ENCODE results near the gene DRC1. TPM values are rescaled to one million over a fixed set of nuclear protein-coding genes. Genes with fewer than 3 reads are reported as not detected.

Gene DRC1
- total RNA-seq, 1 experiment from 2014 or later = 0.18 TPM

DNA sequence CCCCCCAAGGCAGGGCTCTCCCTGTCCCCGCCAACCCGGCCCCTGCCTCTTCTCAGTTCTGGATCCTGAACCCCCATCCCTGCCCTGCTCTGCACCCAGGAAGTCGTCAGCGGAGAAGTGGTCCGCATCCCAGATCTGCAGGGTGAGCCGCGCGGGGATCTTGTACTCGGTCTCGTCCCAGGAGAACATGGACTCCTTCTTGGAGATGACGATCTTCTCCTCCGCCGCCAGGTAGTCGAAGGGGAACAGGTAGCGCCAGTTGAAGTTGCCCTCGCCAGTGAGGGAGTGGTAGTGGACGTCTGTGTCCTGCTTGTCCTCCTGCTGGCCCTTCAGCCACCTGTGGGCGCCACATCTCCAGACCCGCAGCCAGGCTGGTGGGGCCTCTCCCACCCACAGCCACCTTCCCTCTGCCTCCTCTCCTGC lies 59.9 kb downstream of the DRC1 start:
- no peak overlapping the region for H3K4me3 ChIP-seq (ENCODE audit: low read depth in 2 of 2, low read length in 2 of 2)
- H3K36me3 ChIP-seq (ENCODE audit: control insufficient read depth, insufficient read depth, low read length) = no peaks in the 10 kb centered on the region
- no peak for ATAC-seq
- ChIA-PET CTCF (interaction anchor here (0.6 kb wide), 2 partner anchors 34 to 216 kb away, joined by 3 read pairs; no protein-coding TSS in a partner anchor), POLR2A (no interaction called here)
- no peak for DNase-seq (ENCODE audit: low read depth, low spot score)
- no peak overlapping the region for H3K27ac ChIP-seq (ENCODE audit: low read length)
- intact Hi-C loops (cut with micrococcal nuclease; ENCODE audit: unreplicated experiment) = no loop called here
- no TSS peak for BruUV-seq (replicated peaks)
- no peaks in the 10 kb centered on the region for H3K4me1 ChIP-seq (ENCODE audit: control insufficient read depth, insufficient read depth, low read length)
- no peak for TF ChIP-seq TCF7L2 (IDR thresholded peaks at IDR 0.05; ENCODE audit: low read depth, low read length)
- TF ChIP-seq POLR2AphosphoS5 (IDR thresholded peaks at IDR 0.05; ENCODE audit: low read depth, low read length) = no peak
- TF ChIP-seq, protein P1, sequence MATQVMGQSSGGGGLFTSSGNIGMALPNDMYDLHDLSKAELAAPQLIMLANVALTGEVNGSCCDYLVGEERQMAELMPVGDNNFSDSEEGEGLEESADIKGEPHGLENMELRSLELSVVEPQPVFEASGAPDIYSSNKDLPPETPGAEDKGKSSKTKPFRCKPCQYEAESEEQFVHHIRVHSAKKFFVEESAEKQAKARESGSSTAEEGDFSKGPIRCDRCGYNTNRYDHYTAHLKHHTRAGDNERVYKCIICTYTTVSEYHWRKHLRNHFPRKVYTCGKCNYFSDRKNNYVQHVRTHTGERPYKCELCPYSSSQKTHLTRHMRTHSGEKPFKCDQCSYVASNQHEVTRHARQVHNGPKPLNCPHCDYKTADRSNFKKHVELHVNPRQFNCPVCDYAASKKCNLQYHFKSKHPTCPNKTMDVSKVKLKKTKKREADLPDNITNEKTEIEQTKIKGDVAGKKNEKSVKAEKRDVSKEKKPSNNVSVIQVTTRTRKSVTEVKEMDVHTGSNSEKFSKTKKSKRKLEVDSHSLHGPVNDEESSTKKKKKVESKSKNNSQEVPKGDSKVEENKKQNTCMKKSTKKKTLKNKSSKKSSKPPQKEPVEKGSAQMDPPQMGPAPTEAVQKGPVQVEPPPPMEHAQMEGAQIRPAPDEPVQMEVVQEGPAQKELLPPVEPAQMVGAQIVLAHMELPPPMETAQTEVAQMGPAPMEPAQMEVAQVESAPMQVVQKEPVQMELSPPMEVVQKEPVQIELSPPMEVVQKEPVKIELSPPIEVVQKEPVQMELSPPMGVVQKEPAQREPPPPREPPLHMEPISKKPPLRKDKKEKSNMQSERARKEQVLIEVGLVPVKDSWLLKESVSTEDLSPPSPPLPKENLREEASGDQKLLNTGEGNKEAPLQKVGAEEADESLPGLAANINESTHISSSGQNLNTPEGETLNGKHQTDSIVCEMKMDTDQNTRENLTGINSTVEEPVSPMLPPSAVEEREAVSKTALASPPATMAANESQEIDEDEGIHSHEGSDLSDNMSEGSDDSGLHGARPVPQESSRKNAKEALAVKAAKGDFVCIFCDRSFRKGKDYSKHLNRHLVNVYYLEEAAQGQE (IDR thresholded peaks at IDR 0.05; ENCODE audit: insufficient read depth in 1 of 2, low read depth in 2 of 2, low read length in 1 of 2) = no peak
- TF ChIP-seq, protein P2, sequence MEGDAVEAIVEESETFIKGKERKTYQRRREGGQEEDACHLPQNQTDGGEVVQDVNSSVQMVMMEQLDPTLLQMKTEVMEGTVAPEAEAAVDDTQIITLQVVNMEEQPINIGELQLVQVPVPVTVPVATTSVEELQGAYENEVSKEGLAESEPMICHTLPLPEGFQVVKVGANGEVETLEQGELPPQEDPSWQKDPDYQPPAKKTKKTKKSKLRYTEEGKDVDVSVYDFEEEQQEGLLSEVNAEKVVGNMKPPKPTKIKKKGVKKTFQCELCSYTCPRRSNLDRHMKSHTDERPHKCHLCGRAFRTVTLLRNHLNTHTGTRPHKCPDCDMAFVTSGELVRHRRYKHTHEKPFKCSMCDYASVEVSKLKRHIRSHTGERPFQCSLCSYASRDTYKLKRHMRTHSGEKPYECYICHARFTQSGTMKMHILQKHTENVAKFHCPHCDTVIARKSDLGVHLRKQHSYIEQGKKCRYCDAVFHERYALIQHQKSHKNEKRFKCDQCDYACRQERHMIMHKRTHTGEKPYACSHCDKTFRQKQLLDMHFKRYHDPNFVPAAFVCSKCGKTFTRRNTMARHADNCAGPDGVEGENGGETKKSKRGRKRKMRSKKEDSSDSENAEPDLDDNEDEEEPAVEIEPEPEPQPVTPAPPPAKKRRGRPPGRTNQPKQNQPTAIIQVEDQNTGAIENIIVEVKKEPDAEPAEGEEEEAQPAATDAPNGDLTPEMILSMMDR (IDR thresholded peaks at IDR 0.05) = no peak
- TF ChIP-seq SIN3A (IDR thresholded peaks at IDR 0.05; ENCODE audit: borderline replicate concordance, insufficient read depth, low read depth, low read length) = no peak
- in situ Hi-C loops (cut with HindIII; ENCODE audit: low pct_unique_long_range_greater_than_20kb, low sequenced_read_pairs) = no loop called here
- no peaks in the 10 kb centered on the region for H3K27me3 ChIP-seq (ENCODE audit: control insufficient read depth, insufficient read depth, low read length)
- H3K9me3 ChIP-seq (ENCODE audit: control insufficient read depth, insufficient read depth, low read depth, low read length) = no peaks in the 10 kb centered on the region

DNA sequence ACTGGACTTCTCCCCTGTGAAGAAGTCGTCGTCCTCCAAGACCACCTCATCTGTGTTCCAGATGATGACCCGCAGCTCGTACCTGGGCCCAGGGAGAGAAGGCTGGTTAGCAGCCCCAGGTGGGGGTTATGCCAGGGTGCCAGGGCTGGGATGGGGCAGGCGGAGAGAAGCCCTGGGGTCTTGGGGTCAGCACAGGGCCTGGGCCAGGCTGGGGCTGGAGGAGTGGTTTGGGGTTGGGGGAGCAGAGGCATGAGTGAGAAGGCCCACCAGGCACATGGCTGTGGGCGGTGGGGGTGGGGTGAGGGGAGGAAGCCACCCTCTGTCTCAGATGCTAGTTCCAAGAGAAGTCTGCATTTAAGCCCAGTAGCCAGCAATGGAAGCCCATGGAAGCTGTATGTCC lies 60.4 kb downstream of the DRC1 start:
- Histone ChIP-seq H3K27me3 (ENCODE audit: control insufficient read depth, insufficient read depth, low read length) (no peaks in the 10 kb centered on the region), H3K4me1 (ENCODE audit: control insufficient read depth, insufficient read depth, low read length) (no peaks in the 10 kb centered on the region), H3K27ac (ENCODE audit: low read length) (no peak overlapping the region), H3K9me3 (ENCODE audit: control insufficient read depth, insufficient read depth, low read depth, low read length) (no peaks in the 10 kb centered on the region), H3K4me3 (ENCODE audit: low read depth in 2 of 2, low read length in 2 of 2) (no peak overlapping the region), H3K36me3 (ENCODE audit: control insufficient read depth, insufficient read depth, low read length) (no peaks in the 10 kb centered on the region)
- POLR2A ChIA-PET = no interaction called here
- intact Hi-C loops (cut with micrococcal nuclease; ENCODE audit: unreplicated experiment) (no loop called here), in situ Hi-C loops (cut with HindIII; ENCODE audit: low pct_unique_long_range_greater_than_20kb, low sequenced_read_pairs) (no loop called here)
- DNase-seq (ENCODE audit: low read depth, low spot score) (no peak), ATAC-seq (no peak)
- no TSS peak for BruUV-seq (replicated peaks)
- TF ChIP-seq, protein P1 (IDR thresholded peaks at IDR 0.05; ENCODE audit: insufficient read depth in 1 of 2, low read depth in 2 of 2, low read length in 1 of 2) = no peak
- TF ChIP-seq SIN3A (IDR thresholded peaks at IDR 0.05; ENCODE audit: borderline replicate concordance, insufficient read depth, low read depth, low read length) = no peak
- TF ChIP-seq, protein P2 (IDR thresholded peaks at IDR 0.05) = no peak
- TF ChIP-seq POLR2AphosphoS5 (IDR thresholded peaks at IDR 0.05; ENCODE audit: low read depth, low read length) = no peak
- no peak for TF ChIP-seq TCF7L2 (IDR thresholded peaks at IDR 0.05; ENCODE audit: low read depth, low read length)
- CTCF ChIA-PET = interaction anchor here (0.6 kb wide), 1 partner anchor 34 kb away, joined by 3 read pairs; no protein-coding TSS in a partner anchor
